Activated CD8-positive, alpha-beta T cell treated with anti-CD3 and anti-CD28 coated beads for 36 hours (primary cell): Measurements from ENCODE around the gene B3GNT9. TPM values are rescaled to one million over a fixed set of nuclear protein-coding genes. Genes with fewer than 3 reads are reported as not detected.

Source experiments
- ATAC-seq: fragments of 200-7000 bp; cut with Tn5 transposase; one replicate; pipeline ENCODE4 v1.10.0; 2021; ENCODE audit warnings: mild to moderate bottlenecking, moderate library complexity
- CTCF ChIA-PET: fragments of 350-600 bp; sonication (Branson Sonifier 250); formaldehyde crosslinking; loops from one replicate; lab custom pipeline; 2021; ENCODE audit warnings: antibody characterized with exemption; lab: Charles Lee
- POLR2A ChIA-PET: fragments of 350-600 bp; sonication (Branson Sonifier 250); formaldehyde crosslinking; loops from one replicate; lab custom pipeline; 2021; ENCODE audit warnings: antibody characterized with exemption; lab: Charles Lee
- DNase-seq: peaks from one replicate; pipeline ENCODE4 v3.0.0-alpha.2; 2020
- H3K27ac Mint-ChIP-seq: one replicate; pipeline ENCODE4 v1.8.0; 2021; ENCODE audit warnings: mild to moderate bottlenecking, mixed read lengths
- H3K27me3 Mint-ChIP-seq: one replicate; pipeline ENCODE4 v1.8.0; 2021; ENCODE audit warnings: mixed read lengths
- H3K36me3 Mint-ChIP-seq: one replicate; pipeline ENCODE4 v1.8.0; 2021; ENCODE audit warnings: low read depth, mixed read lengths
- H3K4me1 Mint-ChIP-seq: one replicate; pipeline ENCODE4 v1.8.0; 2021; ENCODE audit warnings: low read depth, mixed read lengths
- H3K4me3 Mint-ChIP-seq: one replicate; pipeline ENCODE4 v1.8.0; 2021; ENCODE audit warnings: mild to moderate bottlenecking, moderate library complexity, mixed read lengths
- H3K9me3 Mint-ChIP-seq: one replicate; pipeline ENCODE4 v1.8.0; 2021; ENCODE audit warnings: mixed read lengths
- CTCF ChIP-seq: fragments of 200-600 bp; IDR thresholded peaks from one replicate; pipeline ENCODE4 v1.8.0; 2022; ENCODE audit warnings: antibody characterized with exemption, mild to moderate bottlenecking
- intact Hi-C: fragments of 100-400 bp; cut with micrococcal nuclease; formaldehyde crosslinking; loops from one replicate; pipeline ENCODE4 v1.10.0; 2022
- total RNA-seq, 2 experiments: library from RNA; stranded (reverse); gene quantifications; one replicate each; pipeline ENCODE4 v1.2.3, GENCODE V29; 2021

The B3GNT9 gene
- total RNA-seq, 2 experiments from 2014 or later, result 2.1 to 2.5 TPM

DNA sequence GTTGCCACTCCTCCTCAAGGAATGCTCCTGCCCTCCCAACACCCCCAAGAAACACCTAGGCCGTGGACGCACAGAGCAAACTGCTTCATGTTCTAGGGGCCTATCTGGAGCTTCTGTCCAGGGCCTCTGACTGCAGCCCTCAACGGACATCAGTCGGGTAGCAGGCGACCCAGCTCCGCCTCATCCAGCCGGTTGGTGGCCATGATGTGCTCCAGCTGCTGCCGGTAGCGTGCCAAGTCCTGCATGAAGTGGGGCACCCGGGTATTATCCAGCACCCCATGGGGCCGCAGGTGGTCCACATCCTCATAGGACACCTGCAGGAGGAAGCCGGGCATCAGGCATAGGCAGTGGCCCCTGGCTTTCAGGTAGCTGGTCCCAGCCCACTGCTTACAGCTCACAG, 25.9 kb upstream of the B3GNT9 start:
- Mint-ChIP-seq H3K36me3 (peaks cover 10% of the 10 kb centered on the region), H3K27ac (no peak overlapping the region), H3K27me3 (peaks cover 55% of the 10 kb centered on the region), H3K4me1 (peaks cover 41% of the 10 kb centered on the region), H3K9me3 (no peaks in the 10 kb centered on the region), H3K4me3 (no peak overlapping the region)
- no peak for TF ChIP-seq CTCF
- DNase-seq, result no peak
- intact Hi-C loops, result no loop called here
- ATAC-seq, result no peak
- ChIA-PET CTCF (interaction anchor here (0.9 to 16.0 kb wide), 9 partner anchors 8 to 223 kb away, joined by 3 to 209 read pairs (median 4); partner anchors contain the start of genes B3GNT9, FBXL8, HSF4 and TRADD), POLR2A (interaction anchor here (0.6 to 9.2 kb wide), 8 partner anchors 11 to 245 kb away, joined by 3 to 67 read pairs (median 5); partner anchors contain the start of genes E2F4, FBXL8, HSF4 and TMEM208)

- DNase-seq, result no peak
- no peak for TF ChIP-seq CTCF
- Mint-ChIP-seq H3K36me3 (peaks cover 12% of the 10 kb centered on the region), H3K27ac (no peak overlapping the region), H3K4me1 (peaks cover 57% of the 10 kb centered on the region), H3K27me3 (peaks cover 70% of the 10 kb centered on the region), H3K4me3 (peak overlapping the region; percentile 85), H3K9me3 (no peaks in the 10 kb centered on the region)
- ChIA-PET POLR2A (interaction anchor here (0.6 to 9.2 kb wide), 9 partner anchors 9 to 164 kb away, joined by 3 to 67 read pairs (median 4); partner anchors contain the start of genes FBXL8, HSF4, MATCAP1 and TRADD), CTCF (interaction anchor here (2.6 to 16.0 kb wide), 3 partner anchors 10 to 157 kb away, joined by 14 to 209 read pairs (median 32); partner anchors contain the start of genes B3GNT9, FBXL8, HSF4 and TRADD)
- intact Hi-C loops, result no loop called here
- ATAC-seq, result no peak
These were observed 24.0 kb upstream of the B3GNT9 start for GRCh38 chr16:67174706-67175231.

- ChIA-PET POLR2A (interaction anchor here (0.6 to 9.2 kb wide), 4 partner anchors 9 to 64 kb away, joined by 3 to 67 read pairs (median 8); partner anchors contain the start of genes FBXL8, MATCAP1 and TRADD), CTCF (interaction anchor here (1.3 to 16.0 kb wide), 4 partner anchors 11 to 156 kb away, joined by 6 to 209 read pairs (median 23); partner anchors contain the start of genes B3GNT9, FBXL8, HSF4 and TRADD)
- Mint-ChIP-seq H3K27ac (peak overlapping the region; percentile 34), H3K4me1 (peaks cover 55% of the 10 kb centered on the region), H3K36me3 (peaks cover 10% of the 10 kb centered on the region), H3K27me3 (peaks cover 67% of the 10 kb centered on the region), H3K4me3 (peak overlapping the region; percentile 85), H3K9me3 (no peaks in the 10 kb centered on the region)
- intact Hi-C loops, result no loop called here
- TF ChIP-seq CTCF, result peak; percentile 19
- peak; percentile 85 for DNase-seq
- peak; percentile 50 for ATAC-seq
These were observed 23.3 kb upstream of the B3GNT9 start for GRCh38 chr16:67173808-67174705.

- intact Hi-C loops, result no loop called here
- H3K27ac Mint-ChIP-seq, result peak overlapping the region; percentile 32
- POLR2A ChIA-PET, result interaction anchor here (0.8 to 9.2 kb wide), 2 partner anchors 12 to 208 kb away, joined by 3 to 67 read pairs; partner anchors contain the start of genes FBXL8 and TRADD
- peaks cover 51% of the 10 kb centered on the region for H3K4me1 Mint-ChIP-seq
- ATAC-seq, result no peak
- TF ChIP-seq CTCF, result no peak
- peaks cover 7% of the 10 kb centered on the region for H3K36me3 Mint-ChIP-seq
- CTCF ChIA-PET, result interaction anchor here (1.3 to 16.0 kb wide), 3 partner anchors 12 to 155 kb away, joined by 6 to 209 read pairs (median 32); partner anchors contain the start of genes B3GNT9, FBXL8, HSF4 and TRADD
- H3K4me3 Mint-ChIP-seq, result peak overlapping the region; percentile 85
- peaks cover 68% of the 10 kb centered on the region for H3K27me3 Mint-ChIP-seq
- DNase-seq, result no peak
- H3K9me3 Mint-ChIP-seq, result no peaks in the 10 kb centered on the region
These were observed 22.5 kb upstream of the B3GNT9 start for GRCh38 chr16:67173323-67173722.
